K562 (cell line): ENCODE measurements around the gene CYSRT1. TPM values are rescaled to one million over a fixed set of nuclear protein-coding genes. Genes with fewer than 3 reads are reported as not detected.

Source experiments
- ATAC-seq: fragments of 200-7000 bp; cut with Tn5 transposase; 3 replicates; pipeline ENCODE4 v1.9.1; 2020; ENCODE audit warnings: moderate library complexity
- BruUV-seq: library from RNA; stranded (reverse); fragments of 400-500 nt; replicated peaks from 2 replicates; lab custom pipeline; 2021; lab: Mats Ljungman, UMichigan
- CTCF ChIA-PET: fragments of 300-600 bp; formaldehyde crosslinking; extraction: SDS; loops from one replicate; lab custom pipeline; 2021; ENCODE audit warnings: low intra/inter-chr PET ratio; lab: Yijun Ruan, JAX
- POLR2A ChIA-PET: fragments of 300-600, 350-650 bp; sonication (Branson Sonifier 250); formaldehyde crosslinking; extraction: SDS; loops from one replicate; lab custom pipeline; 2021; ENCODE audit warnings: antibody characterized with exemption, inconsistent platforms; lab: Yijun Ruan, JAX
- DNase-seq, 4 experiments: peaks; one replicate each; pipeline versions ENCODE4 v3.0.0 to v3.0.0-alpha.2; 2011 to 2018; ENCODE audit warnings: low spot score in 3 of 4, mixed read lengths in 3 of 4; ENCODE audit errors: extremely low read depth in 1 of 4
- FAIRE-seq: peaks from 2 replicates; lab custom pipeline; 2011; peaks lifted over from hg19 to GRCh38; lab: Jason Lieb, UNC
- H2AFZ ChIP-seq: 2 replicates; pipeline ENCODE4 v1.6.0; 2011; ENCODE audit warnings: low read depth, low read length, control low read depth, inconsistent platforms
- H3K27ac ChIP-seq: fragments of 200-600 bp; 3 replicates; pipeline ENCODE4 v1.8.0; 2011; ENCODE audit warnings: low read depth, mild to moderate bottlenecking, control low read depth, inconsistent platforms, low read length, moderate library complexity, mixed read lengths; ENCODE audit errors: extremely low read depth
- H3K27me3 ChIP-seq, 2 experiments: fragments of 300-600 bp in 1 of 2; 2 replicates in 1 of 2; 3 replicates in 1 of 2; pipeline versions ENCODE4 v1.6.0 to v1.8.0; 2011; ENCODE audit warnings: inconsistent platforms in 2 of 2, low read length in 2 of 2, mild to moderate bottlenecking in 1 of 2, mixed read lengths in 1 of 2, moderate library complexity in 1 of 2; ENCODE audit not compliant: control insufficient read depth in 2 of 2, insufficient read depth in 2 of 2
- H3K36me3 ChIP-seq: fragments of 300-600 bp; 3 replicates; pipeline ENCODE4 v1.8.0; 2011; ENCODE audit warnings: mild to moderate bottlenecking, low read length, inconsistent platforms; ENCODE audit not compliant: control insufficient read depth, insufficient read depth
- H3K4me1 ChIP-seq, 2 experiments: fragments of 200-600 bp in 1 of 2; replicated peaks in 1 of 2; 2 replicates in 1 of 2; 3 replicates in 1 of 2; pipeline versions ENCODE4 v1.5.1 to v1.8.0; 2011; ENCODE audit warnings: inconsistent platforms in 2 of 2, low read length in 2 of 2, mild to moderate bottlenecking in 1 of 2, mixed read lengths in 1 of 2, moderate library complexity in 1 of 2; ENCODE audit not compliant: control insufficient read depth in 2 of 2, insufficient read depth in 2 of 2
- H3K4me2 ChIP-seq: 2 replicates; pipeline ENCODE4 v1.6.1; 2011; ENCODE audit warnings: low read length, control low read depth, inconsistent platforms, mixed read lengths; ENCODE audit not compliant: insufficient read depth
- H3K4me3 ChIP-seq: fragments of 200-600 bp; sonication (generic), shearing (Covaris generic); 2 replicates; pipeline ENCODE4 v1.5.1; 2016; ENCODE audit warnings: control low read depth, inconsistent platforms
- H3K79me2 ChIP-seq: fragments of 200-600 bp; 3 replicates; pipeline ENCODE4 v1.8.0; 2011; ENCODE audit warnings: low read length, inconsistent platforms; ENCODE audit not compliant: control insufficient read depth, insufficient read depth
- H3K9ac ChIP-seq, 2 experiments: 2 replicates each; pipeline versions ENCODE4 v1.6.0 to v1.6.1; 2011; ENCODE audit warnings: low read depth in 2 of 2, low read length in 2 of 2, control low read depth in 1 of 2, inconsistent platforms in 1 of 2, mild to moderate bottlenecking in 1 of 2, mixed read lengths in 1 of 2; ENCODE audit not compliant: insufficient read depth in 1 of 2
- H3K9me1 ChIP-seq: one replicate; pipeline ENCODE4 v1.6.0; 2011; ENCODE audit warnings: inconsistent platforms, mild to moderate bottlenecking, low read length, moderate library complexity; ENCODE audit not compliant: control insufficient read depth, insufficient read depth
- H3K9me3 ChIP-seq: replicated peaks from 2 replicates; pipeline ENCODE4 v1.5.1; 2011; ENCODE audit warnings: low read depth, low read length, inconsistent platforms; ENCODE audit not compliant: control insufficient read depth, insufficient read depth
- H4K20me1 ChIP-seq: replicated peaks from 2 replicates; pipeline ENCODE4 v1.6.1; 2011; ENCODE audit warnings: low read length, inconsistent platforms, mixed read lengths; ENCODE audit not compliant: control insufficient read depth, insufficient read depth
- BDP1 ChIP-seq: IDR thresholded peaks from 3 replicates; pipeline ENCODE4 v1.6.1; 2011; ENCODE audit not compliant: insufficient read length, insufficient read depth
- CHD1 ChIP-seq: fragments of 200-600 bp; sonication (generic); IDR thresholded peaks from one replicate; pipeline ENCODE4 v1.6.1; 2012; ENCODE audit warnings: mild to moderate bottlenecking, moderate library complexity, low read length, inconsistent platforms
- FOXK1 ChIP-seq: sonication (generic); formaldehyde crosslinking; IDR thresholded peaks from 2 replicates; pipeline ENCODE4 v1.8.0; 2022; ENCODE audit warnings: missing genetic modification reagents, mild to moderate bottlenecking, borderline replicate concordance
- HINFP ChIP-seq: fragments of 450-650 bp; conservative IDR thresholded peaks from 2 replicates; pipeline ENCODE4 v1.6.1; 2016; ENCODE audit warnings: missing genetic modification characterization, low read depth, mild to moderate bottlenecking, control low read depth, missing compliant biosample characterization
- HNRNPLL ChIP-seq: fragments of 200-400 bp; formaldehyde crosslinking; IDR thresholded peaks from 2 replicates; pipeline ENCODE4 v1.6.1; 2017; ENCODE audit warnings: low read length, low read depth, mild to moderate bottlenecking; ENCODE audit not compliant: poor library complexity, severe bottlenecking
- MEF2A ChIP-seq: IDR thresholded peaks from 2 replicates; pipeline ENCODE4 v1.6.1; 2011; ENCODE audit warnings: low read depth, mild to moderate bottlenecking, low read length, moderate library complexity; ENCODE audit not compliant: control insufficient read depth
- POLR2AphosphoS5 ChIP-seq: IDR thresholded peaks from 2 replicates; pipeline ENCODE4 v1.6.1; 2011; ENCODE audit warnings: mild to moderate bottlenecking, low read depth, low read length, moderate library complexity; ENCODE audit not compliant: control insufficient read depth, insufficient read depth
- POLR2G ChIP-seq: fragments of 200-400 bp; formaldehyde crosslinking; IDR thresholded peaks from 2 replicates; pipeline ENCODE4 v1.6.1; 2017; ENCODE audit warnings: low read depth, mild to moderate bottlenecking, antibody characterized with exemption, low read length, moderate library complexity
- RBFOX2 ChIP-seq: fragments of 200-400 bp; formaldehyde crosslinking; IDR thresholded peaks from 2 replicates; pipeline ENCODE4 v1.6.1; 2017; ENCODE audit warnings: low read depth, mild to moderate bottlenecking, low read length, moderate library complexity
- RBM34 ChIP-seq: fragments of 200-400 bp; formaldehyde crosslinking; IDR thresholded peaks from 2 replicates; pipeline ENCODE4 v1.6.1; 2018; ENCODE audit warnings: low read length, borderline replicate concordance; ENCODE audit not compliant: insufficient read depth
- SETDB1 ChIP-seq: IDR thresholded peaks from one replicate; pipeline ENCODE4 v1.6.1; 2012; ENCODE audit warnings: low read length, control low read depth, inconsistent platforms
- SIRT6 ChIP-seq: IDR thresholded peaks from one replicate; pipeline ENCODE4 v1.6.1; 2012; ENCODE audit warnings: low read depth, mild to moderate bottlenecking, control low read depth, inconsistent platforms, low read length, moderate library complexity
- XRCC3 ChIP-seq: fragments of 450-650 bp; IDR thresholded peaks from 2 replicates; pipeline ENCODE4 v1.6.1; 2017; ENCODE audit warnings: mild to moderate bottlenecking, moderate library complexity
- ZNF707 ChIP-seq: fragments of 250-450 bp; sonication (Bioruptor Pico); conservative IDR thresholded peaks from 2 replicates; pipeline ENCODE4 v1.8.0; 2022; ENCODE audit warnings: inconsistent platforms, mild to moderate bottlenecking, moderate library complexity
- WGBS: fragments of 100-300 bp; shearing (Covaris generic); methylation state at CpG from one replicate; pipeline ENCODE4 v1.1.6; 2016; ENCODE audit warnings: low coverage, mixed read lengths; ENCODE audit not compliant: insufficient coverage; ENCODE audit errors: missing lambda C conversion rate; 5-methylcytosine and 5-hydroxymethylcytosine counted together
- in situ Hi-C: fragments of 300-500 bp; cut with MboI; formaldehyde crosslinking; loops from 4 replicates; pipeline ENCODE4 v1.15.0; 2018; ENCODE audit warnings: inconsistent platforms, mixed read lengths
- intact Hi-C: fragments of 100-400 bp; cut with micrococcal nuclease; formaldehyde crosslinking; loops from 2 replicates; pipeline ENCODE4 v1.14.2; 2022
- polyA plus RNA-seq, 8 experiments: library from polyadenylated mRNA; depleted of rRNA in 4 of 8; stranded (reverse) in 5 of 8; unstranded in 3 of 8; fragments of >200 nt; fragmentation: Nextera tagmentation in 2 of 8; fragmentation: Illumina TruSeq in 1 of 8; extraction: Ambion mirVana in 2 of 8; extraction: Trizol in 1 of 8; gene quantifications; 2 replicates each; pipeline versions ENCODE4 v1.2.1 to v1.2.3, GENCODE V29; 2011 to 2014; ENCODE audit warnings: inconsistent platforms in 1 of 8, missing spikeins in 1 of 8
- total RNA-seq, 7 experiments: library from RNA; depleted of rRNA in 6 of 7; stranded (reverse); fragments of >200 nt in 6 of 7; fragmentation: Illumina TruSeq in 2 of 7; extraction: Trizol in 2 of 7; gene quantifications; 2 replicates each; pipeline versions ENCODE4 v1.2.1 to v1.2.3, GENCODE V29; 2011 to 2021; ENCODE audit warnings: low replicate concordance in 1 of 7
- TF ChIP-seq, protein P1 (sequence below): sonication (generic); formaldehyde crosslinking; IDR thresholded peaks from 2 replicates; pipeline ENCODE4 v1.8.1; 2023; ENCODE audit warnings: mild to moderate bottlenecking, missing genetic modification reagents

The CYSRT1 gene
- total and polyA plus RNA-seq, 9 of the 15 experiments (the other 6 are each of a cell fraction or from before 2014, with no cell fraction given): 0.04 to 1.4 (median 0.42) TPM; not detected in 3

GRCh38 chr9:137242269-137243203 is 17.6 kb downstream of the CYSRT1 start:
- H2AFZ ChIP-seq: no peak overlapping the region
- intact Hi-C loops (loop anchor here (5.0 to 10.0 kb wide), 2 partner anchors 60 to 458 kb away; partner anchors contain the start of gene NRARP), in situ Hi-C loops (loop anchor here (25.0 kb wide), 1 partner anchor 455 kb away; the partner anchor contains the start of genes CCDC183 and TMEM141)
- peaks cover 30% of the 10 kb centered on the region for H4K20me1 ChIP-seq
- peaks cover 24 to 87% of the 10 kb centered on the region in 2 experiments; a peak in 4 of 5 replicates for H3K4me1 ChIP-seq
- peak overlapping the region; percentile 95 for H3K4me2 ChIP-seq
- ChIA-PET CTCF (no interaction called here), POLR2A (interaction anchor here (0.6 to 6.5 kb wide), 28 partner anchors 12 to 869 kb away, joined by 3 to 221 read pairs (median 4); partner anchors contain the start of genes ANAPC2, CARD9, CYSRT1 and EXD3)
- 57% methylated on average over 35 of the region's 36 CpGs for WGBS
- no peak for DNase-seq
- H3K27me3 ChIP-seq: no peaks in the 10 kb centered on the region
- no peaks in the 10 kb centered on the region for H3K9me3 ChIP-seq
- peaks cover 57% of the 10 kb centered on the region for H3K79me2 ChIP-seq
- H3K27ac ChIP-seq: peak overlapping the region; percentile 90
- H3K9ac ChIP-seq: peak overlapping the region; percentile 87 to 100
- H3K4me3 ChIP-seq: peak overlapping the region; percentile 96
- BruUV-seq: no TSS peak
- peaks cover 4% of the 10 kb centered on the region for H3K9me1 ChIP-seq
- peaks cover 30% of the 10 kb centered on the region for H3K36me3 ChIP-seq
- ATAC-seq: no peak
- FAIRE-seq: peak; percentile 74
- TF ChIP-seq BDP1 (no peak), SIRT6 (peak; percentile 20), XRCC3 (no peak), MEF2A (no peak), HNRNPLL (peak; percentile 0), CHD1 (peak; percentile 61), HINFP (tag) (no peak), RBM34 (no peak), POLR2AphosphoS5 (peak; percentile 47; the same call in 1 of the 2 replicates), SETDB1 (no peak), RBFOX2 (peak; percentile 84), POLR2G (peak; percentile 87), ZNF707 (CRISPR knock-in tag) (peak; percentile 61; the same call in 1 of the 2 replicates), FOXK1 (CRISPR knock-in tag) (0 out of 2 replicates have a peak, but pooled peaks have one; percentile 4)
- TF ChIP-seq, protein P1, sequence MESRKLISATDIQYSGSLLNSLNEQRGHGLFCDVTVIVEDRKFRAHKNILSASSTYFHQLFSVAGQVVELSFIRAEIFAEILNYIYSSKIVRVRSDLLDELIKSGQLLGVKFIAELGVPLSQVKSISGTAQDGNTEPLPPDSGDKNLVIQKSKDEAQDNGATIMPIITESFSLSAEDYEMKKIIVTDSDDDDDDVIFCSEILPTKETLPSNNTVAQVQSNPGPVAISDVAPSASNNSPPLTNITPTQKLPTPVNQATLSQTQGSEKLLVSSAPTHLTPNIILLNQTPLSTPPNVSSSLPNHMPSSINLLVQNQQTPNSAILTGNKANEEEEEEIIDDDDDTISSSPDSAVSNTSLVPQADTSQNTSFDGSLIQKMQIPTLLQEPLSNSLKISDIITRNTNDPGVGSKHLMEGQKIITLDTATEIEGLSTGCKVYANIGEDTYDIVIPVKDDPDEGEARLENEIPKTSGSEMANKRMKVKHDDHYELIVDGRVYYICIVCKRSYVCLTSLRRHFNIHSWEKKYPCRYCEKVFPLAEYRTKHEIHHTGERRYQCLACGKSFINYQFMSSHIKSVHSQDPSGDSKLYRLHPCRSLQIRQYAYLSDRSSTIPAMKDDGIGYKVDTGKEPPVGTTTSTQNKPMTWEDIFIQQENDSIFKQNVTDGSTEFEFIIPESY (CRISPR knock-in tag): peak; percentile 92
